Brain microvascular endothelial cell (primary cell): ENCODE data around the gene BMAL1.

Experiments used
- DNase-seq: peaks from one replicate; pipeline ENCODE4 v3.0.0-alpha.2; 2020
- H3K27ac ChIP-seq: fragments of 250-450 bp; sonication (Bioruptor Pico); 2 replicates; pipeline ENCODE4 v1.5.1; 2020; ENCODE audit warnings: mild to moderate bottlenecking, moderate library complexity
- H3K27me3 ChIP-seq: fragments of 250-450 bp; sonication (Bioruptor Pico); replicated peaks from 2 replicates; pipeline ENCODE4 v1.5.1; 2020; ENCODE audit warnings: mild to moderate bottlenecking
- H3K36me3 ChIP-seq: fragments of 250-450 bp; sonication (Bioruptor Pico); replicated peaks from 2 replicates; pipeline ENCODE4 v1.5.1; 2020; ENCODE audit warnings: mild to moderate bottlenecking
- H3K4me3 ChIP-seq: 2 replicates; pipeline ENCODE4 v1.5.1; 2011; ENCODE audit warnings: low read depth, mild to moderate bottlenecking, control low read depth, low read length, moderate library complexity
- in situ Hi-C: cut with HindIII; loops from 2 replicates; pipeline ENCODE4 v1.10.0; 2017; ENCODE audit warnings: low sequenced_read_pairs, low pct_ligation_motif_present
- TF ChIP-seq, protein P1 (sequence below): IDR thresholded peaks from 2 replicates; pipeline ENCODE4 v1.5.1; 2011; ENCODE audit warnings: low read depth, mild to moderate bottlenecking, moderate library complexity, low read length, control low read depth, inconsistent platforms; ENCODE audit errors: missing control alignments

BMAL1 gene

DNA sequence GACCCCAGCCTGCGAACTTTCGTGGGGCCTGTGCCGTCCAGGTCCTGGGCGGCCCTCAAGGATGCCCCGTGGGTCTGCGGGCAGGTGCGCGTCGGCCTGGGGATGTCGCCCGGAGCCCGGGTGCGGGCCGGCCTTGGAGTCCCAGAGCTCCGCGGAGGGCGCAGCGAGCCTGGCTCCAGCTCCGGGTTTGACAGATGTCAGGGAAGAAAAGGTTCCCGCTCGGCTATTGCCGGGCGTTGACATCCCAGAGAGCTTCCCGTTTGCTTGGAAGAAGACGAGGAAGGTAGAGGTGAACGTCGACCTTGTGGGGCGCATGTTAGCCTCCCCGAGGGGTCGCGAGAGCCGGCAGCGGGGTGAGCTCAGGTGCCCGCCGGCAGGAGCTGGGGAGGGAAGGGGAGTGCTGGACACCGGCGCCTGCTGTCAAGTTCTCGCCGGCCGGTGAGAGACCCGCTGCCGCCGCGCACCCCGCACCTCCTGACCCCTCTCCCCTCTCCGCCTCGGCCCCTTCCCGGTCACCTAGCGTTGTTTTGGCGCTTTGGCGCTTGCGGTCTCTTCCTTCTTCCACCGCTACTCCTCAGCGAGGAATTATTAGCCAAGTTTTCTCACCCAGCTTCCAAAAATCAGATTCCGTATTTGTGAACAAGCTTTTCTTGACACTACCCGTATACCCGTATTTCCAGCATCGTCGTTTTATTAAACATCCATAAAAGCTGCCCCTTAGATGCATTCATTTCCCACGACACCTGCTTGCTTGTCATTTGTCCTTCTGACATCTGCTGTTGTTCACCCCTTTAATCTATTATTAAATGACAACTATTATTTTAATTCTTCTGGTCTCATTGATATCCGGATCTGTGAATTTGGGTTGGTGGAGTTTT lies 1.3 kb downstream of the BMAL1 start:
- Histone ChIP-seq H3K4me3 (peak overlapping the region; percentile 72), H3K27ac (no peak overlapping the region)

DNA sequence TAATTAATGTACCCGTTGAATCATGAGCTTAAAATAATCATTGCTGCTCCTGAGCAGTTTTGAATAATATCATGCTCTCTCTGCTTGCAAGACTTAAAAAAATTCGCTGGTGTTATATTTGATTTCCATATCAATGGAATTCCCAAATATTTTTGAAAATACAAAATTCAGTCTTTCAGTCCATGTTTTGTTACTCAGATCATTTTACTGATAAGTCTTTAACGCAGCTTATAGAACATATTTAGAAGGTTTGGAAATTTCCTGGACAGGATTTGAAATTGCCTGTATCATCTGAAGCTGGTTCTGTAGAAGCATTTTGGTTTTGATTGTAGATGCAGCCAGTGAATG lies 1.9 kb downstream of the BMAL1 start:
- DNase-seq, result no peak
- Histone ChIP-seq H3K27ac (no peak overlapping the region), H3K27me3 (peaks cover 9% of the 10 kb centered on the region), H3K4me3 (no peak overlapping the region), H3K36me3 (no peaks in the 10 kb centered on the region)
- in situ Hi-C loops, result no loop called here
- TF ChIP-seq, protein P1, sequence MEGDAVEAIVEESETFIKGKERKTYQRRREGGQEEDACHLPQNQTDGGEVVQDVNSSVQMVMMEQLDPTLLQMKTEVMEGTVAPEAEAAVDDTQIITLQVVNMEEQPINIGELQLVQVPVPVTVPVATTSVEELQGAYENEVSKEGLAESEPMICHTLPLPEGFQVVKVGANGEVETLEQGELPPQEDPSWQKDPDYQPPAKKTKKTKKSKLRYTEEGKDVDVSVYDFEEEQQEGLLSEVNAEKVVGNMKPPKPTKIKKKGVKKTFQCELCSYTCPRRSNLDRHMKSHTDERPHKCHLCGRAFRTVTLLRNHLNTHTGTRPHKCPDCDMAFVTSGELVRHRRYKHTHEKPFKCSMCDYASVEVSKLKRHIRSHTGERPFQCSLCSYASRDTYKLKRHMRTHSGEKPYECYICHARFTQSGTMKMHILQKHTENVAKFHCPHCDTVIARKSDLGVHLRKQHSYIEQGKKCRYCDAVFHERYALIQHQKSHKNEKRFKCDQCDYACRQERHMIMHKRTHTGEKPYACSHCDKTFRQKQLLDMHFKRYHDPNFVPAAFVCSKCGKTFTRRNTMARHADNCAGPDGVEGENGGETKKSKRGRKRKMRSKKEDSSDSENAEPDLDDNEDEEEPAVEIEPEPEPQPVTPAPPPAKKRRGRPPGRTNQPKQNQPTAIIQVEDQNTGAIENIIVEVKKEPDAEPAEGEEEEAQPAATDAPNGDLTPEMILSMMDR, result no peak

More for the DNA sequence above, 1.3 kb downstream of the BMAL1 start:
- Histone ChIP-seq H3K27me3 (peaks cover 9% of the 10 kb centered on the region), H3K36me3 (no peaks in the 10 kb centered on the region)
- DNase-seq, result no peak
- in situ Hi-C loops, result no loop called here
- TF ChIP-seq, protein P1, result no peak

DNA sequence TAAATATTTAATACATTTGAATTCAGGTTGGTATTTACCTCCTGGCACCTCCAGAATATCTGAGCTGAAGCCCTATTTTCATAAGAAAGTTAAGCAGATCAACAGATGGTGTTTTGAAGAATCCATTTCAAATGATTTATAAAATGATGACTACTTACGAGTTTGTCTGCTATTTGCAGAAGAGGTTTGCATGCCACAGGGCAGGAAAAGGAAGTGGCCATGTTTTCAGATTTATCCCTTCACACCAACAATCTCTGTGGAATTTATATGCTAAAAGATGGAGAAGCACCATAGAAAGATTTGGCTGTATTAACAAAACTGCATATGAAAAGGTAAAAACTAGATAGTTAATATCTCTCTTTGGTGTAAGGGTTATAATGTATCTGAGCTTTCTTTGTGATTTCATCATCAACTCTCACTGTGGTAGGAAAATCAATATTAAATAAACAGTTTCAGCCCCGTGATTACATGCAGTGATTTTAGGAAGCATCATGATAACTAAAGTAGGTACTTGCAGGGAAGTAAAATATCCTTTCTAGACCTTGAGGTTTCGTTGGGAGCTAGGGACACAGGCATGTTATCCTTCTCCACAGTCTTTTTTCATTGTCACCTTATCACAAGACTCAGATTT lies 2.6 kb downstream of the BMAL1 start:
- in situ Hi-C loops, result no loop called here
- no peak for DNase-seq
- Histone ChIP-seq H3K27me3 (peaks cover 9% of the 10 kb centered on the region), H3K36me3 (no peaks in the 10 kb centered on the region), H3K4me3 (no peak overlapping the region), H3K27ac (no peak overlapping the region)
- TF ChIP-seq, protein P1, result no peak

DNA sequence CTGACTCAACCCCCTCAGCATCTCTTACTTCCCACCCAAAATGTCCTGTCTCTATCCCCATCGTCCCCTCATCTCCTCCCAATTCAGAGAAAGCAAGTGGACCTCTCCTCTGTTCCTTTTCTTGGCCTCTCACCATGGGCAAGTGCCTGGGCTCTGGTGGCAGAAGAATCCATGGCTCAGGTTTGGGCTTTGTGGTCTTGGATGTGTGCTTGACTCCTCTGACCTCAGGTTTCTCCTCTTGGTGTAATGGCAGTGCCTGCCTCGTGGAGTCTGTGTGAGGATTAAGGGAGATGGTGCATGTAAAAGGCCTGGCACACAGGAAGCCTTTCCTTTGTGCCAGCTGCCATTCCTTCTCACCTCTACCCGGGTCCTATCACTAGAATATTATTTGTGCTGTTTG lies 3.2 kb downstream of the BMAL1 start:
- no peak for DNase-seq

DNA sequence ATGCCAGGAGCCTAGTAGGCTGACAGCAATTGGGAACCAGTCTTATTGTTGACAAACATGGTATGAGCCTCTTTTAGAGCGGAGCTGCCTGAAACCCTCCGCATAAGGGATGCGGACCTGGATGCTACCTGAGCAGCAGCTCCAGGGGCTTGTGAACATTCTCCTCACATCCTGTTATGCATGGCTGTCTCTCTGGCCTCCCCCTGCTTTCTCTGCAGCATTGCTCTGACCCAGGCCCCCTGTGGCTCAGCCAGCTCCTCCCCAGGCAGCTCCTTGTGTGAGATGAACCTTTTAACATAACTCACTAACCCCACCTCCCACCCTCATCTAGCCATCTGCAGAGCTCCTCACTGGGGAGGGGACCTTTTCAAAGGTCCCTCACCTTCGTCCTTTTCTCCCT lies 6.0 kb downstream of the BMAL1 start:
- TF ChIP-seq, protein P1, result no peak
- no peak overlapping the region for H3K27ac ChIP-seq
- H3K4me3 ChIP-seq, result no peak overlapping the region
- in situ Hi-C loops, result no loop called here
- peaks cover 5% of the 10 kb centered on the region for H3K27me3 ChIP-seq
- no peak for DNase-seq
- no peaks in the 10 kb centered on the region for H3K36me3 ChIP-seq

More for the DNA sequence above, 3.2 kb downstream of the BMAL1 start:
- Histone ChIP-seq H3K27me3 (peaks cover 9% of the 10 kb centered on the region), H3K4me3 (no peak overlapping the region), H3K27ac (no peak overlapping the region), H3K36me3 (no peaks in the 10 kb centered on the region)
- in situ Hi-C loops, result no loop called here
- TF ChIP-seq, protein P1, result no peak
